ENCODE results near the gene RPUSD4. TPM values are rescaled to one million over a fixed set of nuclear protein-coding genes. Genes with fewer than 3 reads are reported as not detected.

RPUSD4 gene
- total RNA-seq, 1 experiment from 2014 or later = 42.9 TPM

DNA sequence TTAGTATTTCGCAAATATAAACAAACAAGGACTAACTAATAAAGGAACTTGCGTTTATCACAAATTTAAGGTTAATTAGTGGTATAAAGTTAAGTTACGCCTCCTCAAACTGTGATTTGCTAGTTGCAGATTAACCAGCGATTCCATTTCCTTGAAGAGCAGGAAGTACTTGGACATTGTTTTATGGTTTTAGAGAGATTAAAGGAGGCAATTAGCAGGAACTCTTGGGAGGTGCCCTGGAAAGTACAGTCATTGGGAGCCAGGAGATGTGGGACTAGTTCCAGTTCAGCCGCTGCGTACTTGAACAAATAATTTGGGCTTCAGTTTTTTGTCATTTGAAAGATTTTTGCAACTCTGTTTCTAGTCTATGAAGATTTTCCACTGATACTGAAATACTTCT, 3.4 kb upstream of the RPUSD4 start:
- Histone ChIP-seq H4K8ac (replicated peaks; ENCODE audit: insufficient read length, low read depth, low read length) (no peak overlapping the region), H3K23ac (ENCODE audit: insufficient read length, low read depth, low read length) (no peak overlapping the region), H3K56ac (ENCODE audit: insufficient read length, low read depth, low read length) (no peak overlapping the region), H3K79me2 (ENCODE audit: insufficient read depth, low read length) (peaks cover 23% of the 10 kb centered on the region), H3K27ac (ENCODE audit: insufficient read length, low read depth, low read length) (no peak overlapping the region), H3K9ac (ENCODE audit: extremely low read depth, insufficient read length, low read length) (no peak overlapping the region), H3K23me2 (ENCODE audit: insufficient read length, low read depth, low read length, poor library complexity, severe bottlenecking) (peaks cover 11% of the 10 kb centered on the region), H3K27me3 (ENCODE audit: insufficient read depth, low read length) (no peaks in the 10 kb centered on the region), H2BK120ac (ENCODE audit: low read depth, low read length, poor library complexity, severe bottlenecking) (no peak overlapping the region), H2AFZ (ENCODE audit: low read length) (no peak overlapping the region), H2BK5ac (ENCODE audit: insufficient read length, low read length) (no peak overlapping the region), H4K5ac (ENCODE audit: insufficient read length, low read depth, low read length) (no peak overlapping the region), H2AK5ac (ENCODE audit: insufficient read length, low read length) (no peak overlapping the region), H3K9me3 (ENCODE audit: control insufficient read depth, low read depth, low read length) (no peaks in the 10 kb centered on the region), H3T11ph (ENCODE audit: low read length) (no peak overlapping the region), H3K4ac (ENCODE audit: low read depth, low read length) (no peak overlapping the region), H4K20me1 (ENCODE audit: control insufficient read depth, insufficient read depth, insufficient read length) (no peaks in the 10 kb centered on the region), H2BK20ac (ENCODE audit: low read depth, low read length, poor library complexity, severe bottlenecking) (no peak overlapping the region), H3K14ac (ENCODE audit: insufficient read depth, low read length) (no peak overlapping the region), H4K91ac (ENCODE audit: insufficient read length, low read depth, low read length) (no peak overlapping the region), H3K4me1 (ENCODE audit: insufficient read depth, low read length) (no peaks in the 10 kb centered on the region), H3K18ac (ENCODE audit: insufficient read length, low read depth, low read length) (no peak overlapping the region), H2BK15ac (ENCODE audit: low read depth, low read length) (no peak overlapping the region), H2BK12ac (ENCODE audit: insufficient read length, low read depth, low read length) (no peak overlapping the region), H3K4me2 (ENCODE audit: insufficient read depth, insufficient read length, low read length) (no peak overlapping the region), H3K79me1 (ENCODE audit: insufficient read depth, low read depth, low read length, poor library complexity, severe bottlenecking) (peaks cover 11% of the 10 kb centered on the region)
- H3K27ac Mint-ChIP-seq = no peak overlapping the region
- no peaks in the 10 kb centered on the region for H3K9me3 Mint-ChIP-seq
- peaks cover 17 to 18% of the 10 kb centered on the region in 2 experiments for H3K4me1 Mint-ChIP-seq
- no CpG with 5 or more reads among the region's 6 CpGs for WGBS (ENCODE audit: extremely low coverage, insufficient read length, low lambda C conversion rate)
- peaks cover 2 to 10% (median 8%) of the 10 kb centered on the region in 3 experiments; a peak in 6 of 7 replicates for H3K36me3 Mint-ChIP-seq (ENCODE audit: insufficient read depth in 1 of 3, low read depth in 3 of 3)
- no peak overlapping the region for H3K4me3 Mint-ChIP-seq
- no peaks in the 10 kb centered on the region for H3K27me3 Mint-ChIP-seq (ENCODE audit: low read depth)
- no peak for DNase-seq
- TF ChIP-seq, protein P1, sequence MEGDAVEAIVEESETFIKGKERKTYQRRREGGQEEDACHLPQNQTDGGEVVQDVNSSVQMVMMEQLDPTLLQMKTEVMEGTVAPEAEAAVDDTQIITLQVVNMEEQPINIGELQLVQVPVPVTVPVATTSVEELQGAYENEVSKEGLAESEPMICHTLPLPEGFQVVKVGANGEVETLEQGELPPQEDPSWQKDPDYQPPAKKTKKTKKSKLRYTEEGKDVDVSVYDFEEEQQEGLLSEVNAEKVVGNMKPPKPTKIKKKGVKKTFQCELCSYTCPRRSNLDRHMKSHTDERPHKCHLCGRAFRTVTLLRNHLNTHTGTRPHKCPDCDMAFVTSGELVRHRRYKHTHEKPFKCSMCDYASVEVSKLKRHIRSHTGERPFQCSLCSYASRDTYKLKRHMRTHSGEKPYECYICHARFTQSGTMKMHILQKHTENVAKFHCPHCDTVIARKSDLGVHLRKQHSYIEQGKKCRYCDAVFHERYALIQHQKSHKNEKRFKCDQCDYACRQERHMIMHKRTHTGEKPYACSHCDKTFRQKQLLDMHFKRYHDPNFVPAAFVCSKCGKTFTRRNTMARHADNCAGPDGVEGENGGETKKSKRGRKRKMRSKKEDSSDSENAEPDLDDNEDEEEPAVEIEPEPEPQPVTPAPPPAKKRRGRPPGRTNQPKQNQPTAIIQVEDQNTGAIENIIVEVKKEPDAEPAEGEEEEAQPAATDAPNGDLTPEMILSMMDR (conservative IDR thresholded peaks at IDR 0.05) = no peak
